IMR-90 (cell line): Measurements from ENCODE around the gene PAXX. TPM values are rescaled to one million over a fixed set of nuclear protein-coding genes. Genes with fewer than 3 reads are reported as not detected.

ENCODE experiments used
- ATAC-seq: fragments of 200-7000 bp; cut with Tn5 transposase; 2 replicates; pipeline ENCODE4 v1.9.1; 2020; ENCODE audit warnings: low read depth, mild to moderate bottlenecking, moderate library complexity
- BruUV-seq: library from RNA; stranded (reverse); fragments of 400-500 nt; replicated peaks from 2 replicates; lab custom pipeline; 2021; lab: Mats Ljungman, UMichigan
- CTCF ChIA-PET: fragments of 300-600 bp; formaldehyde crosslinking; extraction: SDS; loops from one replicate; lab custom pipeline; 2021; ENCODE audit warnings: antibody characterized with exemption; lab: Yijun Ruan, JAX
- POLR2A ChIA-PET: fragments of 300-600 bp; sonication (Branson Sonifier 250); formaldehyde crosslinking; loops from one replicate; lab custom pipeline; 2022; ENCODE audit warnings: antibody characterized with exemption; ENCODE audit not compliant: unreplicated experiment; lab: Charles Lee
- DNase-seq: peaks from one replicate; pipeline ENCODE4 v3.0.0; 2013
- H2AFZ ChIP-seq: replicated peaks from 2 replicates; pipeline ENCODE3; 2013; ENCODE audit warnings: low read length, mild to moderate bottlenecking; ENCODE audit not compliant: poor library complexity
- H2AK5ac ChIP-seq: 2 replicates; pipeline ENCODE4 v1.6.1; 2013; ENCODE audit warnings: low read depth, low read length, inconsistent platforms
- H2AK9ac ChIP-seq: replicated peaks from 2 replicates; pipeline ENCODE3; 2013; ENCODE audit warnings: mild to moderate bottlenecking, low read depth, low read length, moderate library complexity; ENCODE audit not compliant: poor library complexity
- H2BK120ac ChIP-seq: 2 replicates; pipeline ENCODE4 v1.6.1; 2013; ENCODE audit warnings: low read depth, low read length, inconsistent platforms
- H2BK15ac ChIP-seq: 3 replicates; pipeline ENCODE4 v1.6.1; 2013; ENCODE audit warnings: low read depth, low read length, inconsistent platforms
- H2BK20ac ChIP-seq: 2 replicates; pipeline ENCODE4 v1.6.1; 2013; ENCODE audit warnings: low read depth, mild to moderate bottlenecking, inconsistent platforms, low read length, moderate library complexity
- H2BK5ac ChIP-seq: 2 replicates; pipeline ENCODE4 v1.6.1; 2013; ENCODE audit warnings: mild to moderate bottlenecking, low read depth, low read length, inconsistent platforms; ENCODE audit not compliant: poor library complexity, severe bottlenecking
- H3K14ac ChIP-seq: replicated peaks from 2 replicates; pipeline ENCODE4 v1.6.1; 2013; ENCODE audit warnings: low read depth, low read length, inconsistent platforms
- H3K18ac ChIP-seq: 2 replicates; pipeline ENCODE4 v1.6.1; 2013; ENCODE audit warnings: low read depth, low read length, control low read depth
- H3K23ac ChIP-seq: 2 replicates; pipeline ENCODE4 v1.6.1; 2013; ENCODE audit warnings: low read depth, low read length, inconsistent platforms
- H3K27ac ChIP-seq: 2 replicates; pipeline ENCODE4 v1.5.1; 2013; ENCODE audit warnings: mild to moderate bottlenecking, control low read depth, low read length; ENCODE audit not compliant: insufficient read depth
- H3K27me3 ChIP-seq: 2 replicates; pipeline ENCODE4 v1.6.1; 2013; ENCODE audit warnings: low read length; ENCODE audit not compliant: control insufficient read depth, insufficient read depth
- H3K36me3 ChIP-seq: 2 replicates; pipeline ENCODE4 v1.6.1; 2013; ENCODE audit warnings: low read length, mixed read lengths; ENCODE audit not compliant: control insufficient read depth, insufficient read depth
- H3K4ac ChIP-seq: 2 replicates; pipeline ENCODE4 v1.6.1; 2013; ENCODE audit warnings: low read depth, low read length, inconsistent platforms
- H3K4me1 ChIP-seq: 2 replicates; pipeline ENCODE4 v1.6.1; 2013; ENCODE audit warnings: low read length, mixed read lengths; ENCODE audit not compliant: control insufficient read depth, insufficient read depth
- H3K4me2 ChIP-seq: 2 replicates; pipeline ENCODE4 v1.6.1; 2013; ENCODE audit warnings: low read depth, mild to moderate bottlenecking, control low read depth, low read length, moderate library complexity
- H3K4me3 ChIP-seq: 2 replicates; pipeline ENCODE4 v1.5.1; 2013; ENCODE audit warnings: low read depth, mild to moderate bottlenecking, control low read depth, low read length, moderate library complexity; ENCODE audit not compliant: insufficient read depth
- H3K56ac ChIP-seq: 2 replicates; pipeline ENCODE4 v1.6.1; 2013; ENCODE audit warnings: low read length, inconsistent platforms; ENCODE audit not compliant: insufficient read depth; ENCODE audit errors: extremely low read depth
- H3K79me1 ChIP-seq, 2 experiments: 2 replicates each; pipeline ENCODE4 v1.6.1; 2013; ENCODE audit warnings: low read length in 2 of 2, inconsistent platforms in 1 of 2, low read depth in 1 of 2
- H3K9ac ChIP-seq: 2 replicates; pipeline ENCODE4 v1.6.1; 2013; ENCODE audit warnings: low read depth, low read length, control low read depth
- H3K9me1 ChIP-seq: 2 replicates; pipeline ENCODE4 v1.6.1; 2013; ENCODE audit warnings: low read length, inconsistent platforms; ENCODE audit not compliant: insufficient read depth
- H3K9me3 ChIP-seq: 2 replicates; pipeline ENCODE4 v1.6.1; 2013; ENCODE audit warnings: low read length; ENCODE audit not compliant: control insufficient read depth, insufficient read depth
- H4K20me1 ChIP-seq: 2 replicates; pipeline ENCODE4 v1.6.1; 2013; ENCODE audit warnings: low read length, inconsistent platforms; ENCODE audit not compliant: insufficient read depth
- H4K5ac ChIP-seq: 2 replicates; pipeline ENCODE4 v1.6.1; 2013; ENCODE audit warnings: mild to moderate bottlenecking, low read depth, low read length, control low read depth
- H4K8ac ChIP-seq, 2 experiments: 2 replicates each; pipeline ENCODE4 v1.6.1; 2013; ENCODE audit warnings: low read depth in 2 of 2, low read length in 2 of 2, control low read depth in 1 of 2, inconsistent platforms in 1 of 2
- H4K91ac ChIP-seq: 2 replicates; pipeline ENCODE4 v1.6.1; 2013; ENCODE audit warnings: low read depth, low read length, inconsistent platforms; ENCODE audit not compliant: insufficient read depth
- BHLHE40 ChIP-seq: fragments of 150-350 bp; IDR thresholded peaks from 2 replicates; pipeline ENCODE4 v1.6.1; 2016; ENCODE audit warnings: mild to moderate bottlenecking, low read depth, low read length
- CEBPB ChIP-seq: IDR thresholded peaks from 2 replicates; pipeline ENCODE4 v1.6.1; 2012; ENCODE audit warnings: low read depth, low read length, improper control_type of control experiment
- CHD1 ChIP-seq: IDR thresholded peaks from 2 replicates; pipeline ENCODE4 v1.6.1; 2012; ENCODE audit warnings: low read depth, low read length, improper control_type of control experiment
- CTCF ChIP-seq: conservative IDR thresholded peaks from 2 replicates; pipeline ENCODE4 v1.5.1; 2012; ENCODE audit warnings: mild to moderate bottlenecking, low read depth, low read length, improper control_type of control experiment
- ELK1 ChIP-seq: fragments of 150-350 bp; IDR thresholded peaks from 2 replicates; pipeline ENCODE4 v1.6.1; 2016; ENCODE audit warnings: low read depth, mild to moderate bottlenecking, low read length, moderate library complexity, borderline replicate concordance
- FOS ChIP-seq: fragments of 150-350 bp; IDR thresholded peaks from 2 replicates; pipeline ENCODE4 v1.6.1; 2016; ENCODE audit warnings: low read depth, low read length
- MAZ ChIP-seq: IDR thresholded peaks from 2 replicates; pipeline ENCODE4 v1.6.1; 2012; ENCODE audit warnings: low read depth, mild to moderate bottlenecking, low read length, improper control_type of control experiment, moderate library complexity, borderline replicate concordance
- MXI1 ChIP-seq: IDR thresholded peaks from 2 replicates; pipeline ENCODE4 v1.6.1; 2012; ENCODE audit warnings: low read depth, mild to moderate bottlenecking, low read length, moderate library complexity, borderline replicate concordance
- NFE2L2 ChIP-seq: fragments of 150-350 bp; IDR thresholded peaks from 2 replicates; pipeline ENCODE4 v1.6.1; 2016; ENCODE audit warnings: low read depth, mild to moderate bottlenecking, low read length
- RCOR1 ChIP-seq: IDR thresholded peaks from 2 replicates; pipeline ENCODE4 v1.6.1; 2012; ENCODE audit warnings: mild to moderate bottlenecking, low read length, improper control_type of control experiment; ENCODE audit not compliant: insufficient replicate concordance
- WGBS, 2 experiments: methylation state at CpG; one replicate each; pipeline versions ENCODE4 v1.1.5 to v1.1.7; 2013; ENCODE audit warnings: missing lambda C conversion rate in 2 of 2; ENCODE audit not compliant: insufficient read length in 1 of 2; ENCODE audit errors: extremely low coverage in 2 of 2; 5-methylcytosine and 5-hydroxymethylcytosine counted together
- dilution Hi-C: fragments of 300-500 bp; cut with HindIII; formaldehyde crosslinking; loops from one replicate; pipeline ENCODE4 v1.14.3; 2018; ENCODE audit warnings: low sequenced_read_pairs; ENCODE audit not compliant: unreplicated experiment
- in situ Hi-C: fragments of 300-500 bp; cut with MboI; formaldehyde crosslinking; loops from 3 replicates; pipeline ENCODE4 v1.14.3; 2019; ENCODE audit warnings: low sequenced_read_pairs, inconsistent platforms, mixed read lengths
- intact Hi-C: fragments of 100-400 bp; cut with micrococcal nuclease; formaldehyde crosslinking; loops from 2 replicates; pipeline ENCODE4 v1.10.0; 2022
- polyA plus RNA-seq, 3 experiments: library from polyadenylated mRNA; depleted of rRNA; stranded (reverse); fragments of >200 nt; gene quantifications; 2 replicates each; pipeline ENCODE4 v1.2.3, GENCODE V29; 2012; ENCODE audit warnings: low replicate concordance in 1 of 3
- total RNA-seq: library from RNA; depleted of rRNA; stranded (reverse); fragments of >200 nt; gene quantifications from 2 replicates; pipeline ENCODE4 v1.2.3, GENCODE V29; 2012

Gene PAXX
- total and polyA plus RNA-seq, 2 of the 4 experiments (the other 2 are of a cell fraction): 5.7 to 24.6 TPM

DNA sequence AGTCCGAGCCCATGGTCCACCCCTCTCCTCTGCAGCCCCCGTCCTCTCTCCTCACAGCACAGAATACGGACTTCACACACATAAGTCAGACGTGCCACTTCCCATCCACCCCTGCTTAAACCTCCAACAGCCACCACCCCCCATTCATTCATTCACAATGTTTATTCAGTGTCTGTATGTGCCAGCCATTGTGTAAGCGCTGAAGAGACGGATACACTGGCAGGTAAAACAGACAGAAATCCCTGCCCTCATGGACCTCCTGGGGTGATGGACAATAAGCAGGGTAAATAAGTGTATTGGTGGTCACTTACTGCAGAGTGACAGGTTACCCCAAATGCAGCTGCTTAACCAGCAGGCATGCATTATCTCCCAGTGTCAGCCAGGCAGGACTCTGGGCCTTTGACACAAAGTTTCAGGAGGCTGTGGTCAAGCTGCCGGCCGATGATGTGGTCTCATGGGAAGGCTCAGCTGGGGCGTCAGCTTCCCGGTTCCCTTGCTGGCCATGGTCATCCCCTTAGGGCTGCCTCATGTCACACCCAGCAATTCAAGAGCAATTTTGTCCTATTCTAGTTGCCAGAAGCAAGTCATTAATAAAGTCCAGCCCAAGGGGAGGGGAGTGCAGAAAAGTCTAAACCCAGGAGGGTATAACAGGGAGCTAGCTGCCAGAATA lies 1.8 kb upstream of the PAXX start:
- Histone ChIP-seq H4K8ac (no peak overlapping the region), H2AK5ac (no peak overlapping the region), H3K14ac (no peak overlapping the region), H3K27me3 (peaks cover 28% of the 10 kb centered on the region), H4K91ac (no peak overlapping the region), H3K4me3 (no peak overlapping the region), H2BK20ac (no peak overlapping the region), H3K4me2 (no peak overlapping the region), H2AK9ac (no peak overlapping the region), H4K20me1 (no peaks in the 10 kb centered on the region), H3K27ac (no peak overlapping the region), H3K9ac (no peak overlapping the region), H4K5ac (no peak overlapping the region), H2BK5ac (no peak overlapping the region), H3K4ac (no peak overlapping the region), H2AFZ (no peak overlapping the region), H3K36me3 (peaks cover 5% of the 10 kb centered on the region; the same call in 1 of the 2 replicates), H3K9me1 (peaks cover 3% of the 10 kb centered on the region; the same call in 1 of the 2 replicates), H2BK15ac (no peak overlapping the region), H3K18ac (no peak overlapping the region), H3K4me1 (peaks cover 7% of the 10 kb centered on the region), H3K23ac (no peak overlapping the region), H2BK120ac (no peak overlapping the region), H3K79me1 (peaks cover 6 to 16% of the 10 kb centered on the region in 2 experiments; a peak in 3 of 4 replicates), H3K56ac (no peak overlapping the region), H3K9me3 (peaks cover 6% of the 10 kb centered on the region)
- CTCF ChIA-PET: no interaction called here
- no peak for TF ChIP-seq FOS
- TF ChIP-seq RCOR1: no peak
- TF ChIP-seq BHLHE40: no peak
- TF ChIP-seq NFE2L2: no peak
- no peak for TF ChIP-seq CTCF
- no peak for TF ChIP-seq MAZ
- no peak for TF ChIP-seq ELK1
- TF ChIP-seq MXI1: no peak
- no peak for TF ChIP-seq CEBPB
- TF ChIP-seq CHD1: no peak
- in situ Hi-C loops: no loop called here
- intact Hi-C loops: no loop called here
- BruUV-seq: no TSS peak
- ATAC-seq (no peak), DNase-seq (no peak)
- 47% methylated on average over 3 of the region's 10 CpGs; no CpG with 5 or more reads in 1 of the 2 experiments for WGBS, 2 experiments
- POLR2A ChIA-PET: no interaction called here
- dilution Hi-C loops: no loop called here
